NCI-H82 (cell line): ENCODE measurements around the gene LPO.

ENCODE experiments used
- DNase-seq: peaks from one replicate; lab custom pipeline; 2025; lab: John Stamatoyannopoulos, UW

The LPO gene

GRCh38 chr17:58317421-58318064 is 79.2 kb downstream of the LPO start:
- DNase-seq: peak; percentile 85

- DNase-seq: no peak
Observed at GRCh38 chr17:58318065-58318481, 79.7 kb downstream of the LPO start.
